ENCODE data around the gene TOE1.
A peak's percentile ranks its signal among the peaks of the same experiment; 100 is the strongest.
"Not testable (repeated sequence)": the region's sequence is repeated elsewhere in the genome, so short reads cannot be mapped to it uniquely, and the experiment has no call there.

TOE1 gene

GRCh38 chr1:45339789-45340558 lies at the start of gene TOE1, which contains the start of gene MUTYH:
Gene TOE1, plus strand, starts transcription at chr1:45340170. Its CDS starts 83 bp downstream, at chr1:45340253.
Gene MUTYH, minus strand, starts transcription at chr1:45340440. Its CDS starts 5,935 bp downstream, at chr1:45334505.
- peak within 1 kb of the TSS; percentile 98 for H3K4me3 ChIP-seq (ENCODE audit: low read depth, low read length)

DNA sequence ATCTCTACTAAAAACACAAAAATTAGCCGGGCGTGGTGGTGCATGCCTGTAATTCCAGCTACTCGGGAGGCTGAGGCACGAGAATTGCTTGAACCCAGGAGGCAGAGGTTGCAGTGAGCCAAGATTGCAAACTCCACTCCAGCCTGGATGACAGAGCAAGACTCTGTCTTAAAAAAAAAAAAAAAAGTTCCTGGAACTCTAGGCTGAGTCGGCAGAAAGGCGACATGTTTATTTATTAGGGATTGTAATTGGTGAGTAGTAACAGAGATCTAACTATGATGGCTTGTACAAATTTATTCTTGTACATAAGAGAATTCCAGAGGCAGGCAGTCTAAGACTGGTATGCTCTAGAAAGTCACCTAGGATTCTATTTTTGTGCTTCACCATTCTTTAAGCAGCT lies 49.0 kb upstream of the TOE1 start:
- not testable (repeated sequence) for H3K4me3 ChIP-seq (ENCODE audit: low read depth, low read length)

DNA sequence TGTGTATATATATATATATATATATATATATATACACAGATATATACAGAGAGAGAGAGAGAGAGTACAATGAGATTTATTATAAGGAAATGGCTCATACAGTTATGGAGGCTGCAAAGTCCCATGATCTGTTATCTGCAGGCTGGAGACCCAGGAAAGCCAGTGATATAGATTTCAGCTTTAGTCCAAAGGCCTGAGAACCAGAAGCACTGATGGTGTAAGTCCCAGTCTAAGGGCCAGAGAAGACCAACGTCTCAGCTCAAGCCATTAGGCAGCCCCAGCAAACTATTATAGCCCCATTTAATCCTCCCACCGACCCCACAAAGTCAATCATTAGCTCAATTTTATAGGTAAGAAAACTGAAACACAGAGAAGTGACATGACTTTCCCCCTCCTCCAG lies 48.3 kb upstream of the TOE1 start:
- no peak overlapping the region for H3K4me3 ChIP-seq (ENCODE audit: low read depth, low read length)

GRCh38 chr1:45297666-45298356 lies 42.2 kb upstream of the TOE1 start:
- no peak overlapping the region for H3K4me3 ChIP-seq (ENCODE audit: low read depth, low read length)

- no peak overlapping the region for H3K4me3 ChIP-seq (ENCODE audit: low read depth, low read length)
These were observed 40.7 kb upstream of the TOE1 start for GRCh38 chr1:45299296-45299695.

DNA sequence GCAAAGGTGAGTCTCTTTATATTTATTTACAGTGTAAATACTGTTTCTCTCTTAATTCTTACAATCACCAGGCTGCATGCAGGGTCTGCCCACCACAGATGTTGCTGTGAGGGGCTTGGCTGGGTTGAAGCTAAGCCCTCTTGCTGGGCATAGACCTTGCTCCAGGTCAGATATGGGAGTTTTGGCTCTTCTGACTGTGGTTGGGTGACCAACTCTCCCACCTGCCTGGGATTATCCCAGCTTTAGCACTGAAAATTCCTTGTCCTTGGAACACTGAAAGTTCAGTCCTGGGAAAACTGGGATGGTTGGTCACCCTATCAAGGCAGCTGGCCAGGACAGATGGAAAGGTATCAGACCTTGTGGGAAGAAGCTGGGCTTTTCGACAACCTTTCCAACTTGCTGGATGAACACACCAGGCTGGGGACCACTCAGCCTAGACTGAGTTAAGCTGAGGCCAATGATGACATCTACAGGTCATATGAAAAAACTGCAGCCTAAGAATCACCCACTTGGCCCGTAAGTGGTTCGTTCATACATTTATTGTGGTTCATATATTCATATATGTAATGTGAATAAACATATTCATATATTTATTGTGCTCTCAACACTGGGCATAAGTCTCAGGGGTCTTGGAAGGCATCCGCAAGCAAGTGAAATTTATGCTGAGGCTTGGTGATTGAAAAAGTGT lies 39.8 kb upstream of the TOE1 start:
- H3K4me3 ChIP-seq (ENCODE audit: low read depth, low read length), result no peak overlapping the region

GRCh38 chr1:45300669-45300997 lies 39.3 kb upstream of the TOE1 start:
- H3K4me3 ChIP-seq (ENCODE audit: low read depth, low read length), result no peak overlapping the region

DNA sequence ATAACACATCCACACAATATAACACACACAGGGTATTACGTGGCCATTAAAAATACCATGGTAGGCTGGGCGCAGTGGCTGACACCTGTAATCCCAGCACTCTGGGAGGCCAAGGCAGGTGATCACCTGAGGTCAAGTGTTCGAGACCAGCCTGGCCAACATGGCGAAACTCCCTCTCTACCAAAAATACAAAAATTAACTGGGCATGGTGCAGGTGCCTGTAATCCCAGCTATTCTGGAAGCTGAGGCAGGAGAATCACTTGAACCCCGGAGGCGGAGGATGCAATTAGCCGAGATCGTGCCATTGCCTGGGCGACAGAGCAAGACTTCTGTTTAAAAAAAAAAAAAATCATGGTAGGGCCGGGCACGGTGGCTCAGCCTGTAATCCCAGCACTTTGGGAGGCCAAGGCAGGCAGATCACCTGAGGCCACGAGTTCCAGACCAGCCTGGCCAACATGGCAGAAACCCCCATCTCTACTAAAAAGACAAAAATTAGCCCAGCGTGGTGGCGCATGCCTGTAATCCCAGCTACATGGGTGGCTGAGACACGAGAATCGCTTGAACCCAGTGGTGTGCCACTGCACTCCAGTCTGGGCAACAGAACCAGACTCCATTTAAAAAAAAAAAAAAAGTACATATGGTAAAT lies 37.3 kb upstream of the TOE1 start:
- H3K4me3 ChIP-seq (ENCODE audit: low read depth, low read length), result peak overlapping the region; percentile 57

GRCh38 chr1:45303520-45304310 lies 36.3 kb upstream of the TOE1 start:
- peak overlapping the region; percentile 70 for H3K4me3 ChIP-seq (ENCODE audit: low read depth, low read length)

DNA sequence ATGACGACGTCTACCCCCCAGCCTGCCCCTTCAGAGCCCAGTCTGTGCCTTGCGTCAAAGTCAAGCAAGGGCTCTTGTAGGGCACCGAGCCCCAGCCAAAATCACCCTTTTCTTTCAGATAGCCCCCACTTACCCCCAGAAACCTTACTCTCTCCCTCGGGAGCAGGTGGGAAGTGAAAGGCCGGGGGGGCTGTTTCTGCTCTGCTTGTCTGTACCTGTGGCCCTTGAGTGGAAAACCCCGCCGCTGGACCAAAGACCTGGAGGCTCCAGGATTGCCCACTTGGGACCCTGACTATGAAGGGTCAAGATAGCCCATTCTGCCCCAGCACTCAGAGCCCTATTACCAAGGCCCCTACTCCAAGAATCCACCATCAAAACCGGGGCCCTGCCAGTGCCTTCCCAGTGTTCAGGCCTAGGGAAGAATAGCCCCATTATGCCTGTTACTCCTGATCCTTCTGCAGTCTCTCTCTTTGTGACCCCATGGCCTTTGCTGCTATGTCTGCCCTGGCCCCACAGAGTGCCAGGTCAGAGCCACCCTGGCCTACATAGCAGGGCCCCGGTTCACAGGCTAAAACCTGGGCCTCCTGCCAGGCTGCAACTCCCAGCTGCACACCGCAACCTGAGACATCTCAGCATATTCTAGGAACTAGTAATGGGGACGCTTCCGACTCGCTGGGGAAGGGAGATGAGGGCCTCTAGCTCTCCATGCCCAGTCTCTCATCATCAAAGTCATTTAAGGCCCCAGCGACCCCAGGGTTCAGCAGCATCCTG lies 35.5 kb upstream of the TOE1 start:
- H3K4me3 ChIP-seq (ENCODE audit: low read depth, low read length), result peak overlapping the region; percentile 70

DNA sequence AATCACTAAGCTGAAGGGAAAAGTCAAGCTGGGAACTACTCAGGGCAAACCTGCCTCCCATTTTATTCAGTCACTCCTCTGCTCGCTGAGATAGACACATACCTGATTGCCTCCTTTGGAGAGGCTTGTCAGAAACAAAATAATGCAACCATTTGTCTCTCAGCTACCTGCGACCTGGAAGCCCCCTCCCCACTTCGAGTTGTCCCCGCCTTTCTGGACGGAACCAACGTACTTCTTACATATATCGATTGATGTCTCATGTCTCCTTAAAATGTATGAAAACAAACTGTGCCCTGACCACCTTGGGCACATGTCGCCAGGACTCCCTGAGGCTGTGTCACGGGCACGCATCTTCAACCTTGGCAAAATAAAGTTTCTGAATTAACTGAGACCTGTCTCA lies 34.7 kb upstream of the TOE1 start:
- no peak overlapping the region for H3K4me3 ChIP-seq (ENCODE audit: low read depth, low read length)

- no peak overlapping the region for H3K4me3 ChIP-seq (ENCODE audit: low read depth, low read length)
These were observed 33.7 kb upstream of the TOE1 start for GRCh38 chr1:45306319-45306718.

DNA sequence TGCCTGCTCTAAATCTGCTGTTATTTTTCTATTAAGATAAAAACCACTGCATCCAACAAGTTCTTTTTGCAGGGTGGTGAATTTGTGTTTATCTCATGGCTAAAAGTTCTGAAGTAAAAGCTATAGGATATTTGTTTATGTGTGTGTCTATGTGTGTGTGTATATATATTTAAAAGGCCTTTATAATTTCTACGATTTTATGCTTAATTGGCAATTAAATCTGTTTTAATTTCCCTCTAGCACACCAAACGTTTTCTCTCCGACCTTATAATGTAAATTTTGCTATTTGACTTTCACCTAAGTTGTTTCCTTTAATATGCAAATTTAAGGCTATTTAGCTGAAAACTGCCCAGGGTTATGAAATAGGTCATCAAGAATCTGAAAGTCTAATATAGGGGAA lies 33.1 kb upstream of the TOE1 start:
- no peak overlapping the region for H3K4me3 ChIP-seq (ENCODE audit: low read depth, low read length)

DNA sequence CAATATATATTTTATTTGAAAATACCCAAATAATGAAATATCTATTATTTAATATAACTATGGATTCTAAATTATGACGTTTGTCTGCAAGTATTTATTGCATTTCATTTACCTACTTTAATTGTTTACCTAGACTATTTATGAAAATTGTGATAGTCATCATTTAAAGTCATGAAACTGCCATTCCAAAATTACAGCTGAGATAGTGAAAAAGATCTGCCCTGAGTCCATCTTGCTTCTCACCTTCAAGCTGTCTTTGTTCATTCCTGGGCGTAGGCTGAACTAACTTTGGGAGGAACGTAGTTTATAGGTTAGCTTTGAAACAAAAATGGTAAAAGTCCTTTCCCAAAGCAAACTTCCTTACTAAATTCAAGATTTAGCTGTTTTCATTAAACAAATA lies 25.7 kb upstream of the TOE1 start:
- no peak overlapping the region for H3K4me3 ChIP-seq (ENCODE audit: low read depth, low read length)

- H3K4me3 ChIP-seq (ENCODE audit: low read depth, low read length), result no peak overlapping the region
These were observed 22.8 kb upstream of the TOE1 start for GRCh38 chr1:45317166-45317565.

DNA sequence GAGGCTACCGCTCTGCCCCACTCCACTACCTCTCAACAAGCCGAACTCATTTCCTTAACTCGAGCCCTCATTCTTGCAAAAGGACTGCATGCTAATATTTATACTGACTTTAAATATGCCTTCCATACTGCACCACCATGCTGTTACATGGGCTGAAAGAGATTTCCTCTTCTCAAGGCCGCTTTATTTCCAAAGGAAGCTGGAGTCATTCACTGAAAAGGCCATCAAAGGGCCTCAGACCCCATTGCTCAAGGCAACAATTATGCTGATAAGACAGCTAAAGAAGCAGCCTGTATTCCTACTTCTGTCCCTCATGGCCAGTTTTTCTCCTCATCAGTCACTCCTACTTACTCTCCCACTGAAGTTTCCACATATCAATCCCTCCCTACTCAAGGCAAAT lies 20.2 kb upstream of the TOE1 start:
- no peak overlapping the region for H3K4me3 ChIP-seq (ENCODE audit: low read depth, low read length)

GRCh38 chr1:45321444-45321843 lies 18.5 kb upstream of the TOE1 start:
- no peak overlapping the region for H3K4me3 ChIP-seq (ENCODE audit: low read depth, low read length)

- H3K4me3 ChIP-seq (ENCODE audit: low read depth, low read length), result no peak overlapping the region
These were observed 17.4 kb upstream of the TOE1 start for GRCh38 chr1:45322486-45323040.

- no peak overlapping the region for H3K4me3 ChIP-seq (ENCODE audit: low read depth, low read length)
These were observed 14.0 kb upstream of the TOE1 start for GRCh38 chr1:45325851-45326506.

All from iPS-11a (cell line).